NCI-H2107 treated with DMSO at 0.1 percent for 48 hours (cell line): ENCODE data around the gene ATXN1.

Source experiments
- DNase-seq: peaks from one replicate; lab custom pipeline; 2025; ENCODE audit not compliant: unreplicated experiment; lab: John Stamatoyannopoulos, UW

The ATXN1 gene

DNA sequence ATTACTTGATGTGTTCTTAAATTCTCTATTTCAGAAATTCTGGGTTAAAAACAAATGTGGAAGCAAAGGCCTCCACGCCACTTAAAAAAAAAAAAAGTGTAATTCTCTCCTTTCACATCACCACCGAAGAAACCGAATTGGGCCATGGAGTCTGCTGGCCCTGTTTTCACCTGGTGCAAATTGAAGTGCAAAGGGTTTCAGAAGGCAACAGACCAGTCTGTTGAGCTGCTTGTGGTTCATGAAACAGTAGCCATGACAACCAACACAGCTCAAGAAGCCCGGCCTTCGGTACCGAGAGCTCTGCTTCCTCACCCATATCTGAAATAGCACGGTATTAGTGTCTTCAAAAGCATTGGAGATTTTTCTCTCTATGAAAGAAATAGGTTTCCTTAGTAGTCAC lies 459.7 kb downstream of the ATXN1 start:
- no peak for DNase-seq

GRCh38 chr6:16299861-16300260 lies 461.4 kb downstream of the ATXN1 start:
- DNase-seq: no peak

GRCh38 chr6:16296061-16296670 lies 465.1 kb downstream of the ATXN1 start:
- no peak for DNase-seq

- no peak for DNase-seq
Observed at GRCh38 chr6:16295471-16295870, 465.8 kb downstream of the ATXN1 start.

DNA sequence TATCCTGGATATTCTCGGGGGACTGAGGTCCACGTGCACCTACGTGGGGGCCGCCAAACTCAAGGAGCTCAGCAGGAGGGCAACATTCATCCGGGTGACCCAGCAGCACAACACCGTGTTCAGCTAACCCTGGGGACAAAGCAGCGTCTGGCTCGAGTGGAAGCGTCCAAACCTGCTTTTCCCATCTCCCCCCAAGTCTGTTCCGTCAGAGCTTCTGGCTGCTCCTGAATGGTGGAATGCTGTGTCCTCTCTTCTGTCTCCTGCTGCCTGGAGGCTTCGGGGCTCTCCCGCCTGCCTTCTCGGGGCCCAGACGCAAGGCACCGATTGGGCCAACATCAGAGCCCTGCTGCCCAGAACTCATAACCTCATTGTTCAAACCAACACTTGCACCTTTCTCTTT lies 466.2 kb downstream of the ATXN1 start:
- DNase-seq: no peak

DNA sequence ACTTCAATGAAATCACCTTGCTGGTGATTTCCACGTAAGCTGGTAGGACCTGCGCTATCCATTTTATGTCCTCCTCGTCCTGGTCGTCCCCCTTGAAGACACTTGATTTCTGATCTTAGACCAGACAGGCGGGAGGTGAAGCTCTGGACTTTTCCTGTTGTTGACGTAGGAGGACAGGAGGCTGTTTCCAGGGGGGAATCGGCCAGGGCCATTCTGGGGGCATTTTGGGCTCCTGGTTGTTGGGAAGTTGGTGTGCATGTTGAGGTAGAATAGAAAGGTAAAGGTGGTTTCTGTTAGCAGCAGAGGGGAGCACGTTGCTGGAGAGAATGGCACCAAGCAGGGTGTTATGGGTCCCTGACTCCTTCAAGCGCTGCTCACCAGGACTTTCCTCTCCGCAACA lies 466.9 kb downstream of the ATXN1 start:
- DNase-seq: no peak

DNA sequence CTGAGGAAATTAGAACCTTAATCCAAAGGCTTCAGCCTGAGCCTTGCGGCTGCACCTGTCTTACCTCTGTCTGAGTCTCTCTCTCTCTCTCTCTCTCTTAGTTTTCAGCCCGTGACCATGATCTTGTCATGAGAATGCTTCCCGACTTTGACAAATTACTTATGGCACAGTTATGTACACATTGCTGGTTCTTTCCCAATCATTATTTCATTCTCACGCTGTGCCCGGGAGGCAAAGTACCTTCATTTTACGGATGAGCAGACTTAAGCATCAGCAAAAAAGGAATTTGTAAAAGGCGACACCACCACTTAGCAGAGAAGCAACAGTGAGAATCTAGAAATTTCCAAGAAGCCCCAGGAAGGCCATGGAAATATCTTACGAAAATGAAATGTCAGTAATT lies 468.3 kb downstream of the ATXN1 start:
- no peak for DNase-seq

- DNase-seq: no peak
Observed at GRCh38 chr6:16292432-16292831, 468.8 kb downstream of the ATXN1 start.

DNA sequence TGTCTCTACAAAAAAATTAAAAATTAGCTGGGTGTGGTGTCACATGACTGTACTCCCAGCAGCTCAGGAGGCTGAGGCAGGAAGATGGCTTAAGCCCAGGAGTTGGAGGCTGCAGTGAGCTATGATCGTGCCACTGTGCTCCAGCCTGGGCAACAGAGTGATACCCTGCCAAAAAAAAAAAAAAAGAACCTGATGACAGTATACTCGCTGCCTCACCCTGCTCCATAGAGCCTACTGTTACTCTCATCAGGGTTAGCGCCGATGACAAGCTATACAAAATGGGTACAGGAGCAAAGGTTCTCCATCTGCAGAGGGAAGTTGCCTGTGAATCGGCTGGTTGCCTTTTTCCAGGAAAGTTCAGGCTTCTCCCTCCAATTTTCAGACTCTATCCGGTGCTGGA lies 469.5 kb downstream of the ATXN1 start:
- DNase-seq: no peak

DNA sequence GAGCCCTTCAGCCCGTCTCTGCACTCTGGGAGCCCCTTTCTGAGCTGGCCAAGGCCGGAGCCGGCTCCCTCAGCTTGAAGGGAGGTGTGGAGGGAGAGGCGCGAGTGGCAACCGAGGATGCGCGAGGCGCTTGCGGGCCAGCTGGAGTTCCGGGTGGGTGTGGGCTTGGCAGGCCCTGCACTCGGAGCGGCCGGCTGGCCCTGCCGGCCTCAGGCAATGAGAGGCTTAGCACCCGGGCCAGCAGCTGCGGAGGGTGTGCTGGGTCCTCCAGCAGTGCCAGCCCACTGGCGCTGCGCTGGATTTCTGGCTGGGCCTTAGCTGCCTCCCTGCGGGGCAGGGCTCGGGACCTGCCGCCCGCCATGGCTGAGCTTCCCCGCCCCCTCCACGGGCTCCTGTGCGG lies 473.1 kb downstream of the ATXN1 start:
- no peak for DNase-seq

- DNase-seq: no peak
Observed at GRCh38 chr6:16286151-16286522, 475.1 kb downstream of the ATXN1 start.

DNA sequence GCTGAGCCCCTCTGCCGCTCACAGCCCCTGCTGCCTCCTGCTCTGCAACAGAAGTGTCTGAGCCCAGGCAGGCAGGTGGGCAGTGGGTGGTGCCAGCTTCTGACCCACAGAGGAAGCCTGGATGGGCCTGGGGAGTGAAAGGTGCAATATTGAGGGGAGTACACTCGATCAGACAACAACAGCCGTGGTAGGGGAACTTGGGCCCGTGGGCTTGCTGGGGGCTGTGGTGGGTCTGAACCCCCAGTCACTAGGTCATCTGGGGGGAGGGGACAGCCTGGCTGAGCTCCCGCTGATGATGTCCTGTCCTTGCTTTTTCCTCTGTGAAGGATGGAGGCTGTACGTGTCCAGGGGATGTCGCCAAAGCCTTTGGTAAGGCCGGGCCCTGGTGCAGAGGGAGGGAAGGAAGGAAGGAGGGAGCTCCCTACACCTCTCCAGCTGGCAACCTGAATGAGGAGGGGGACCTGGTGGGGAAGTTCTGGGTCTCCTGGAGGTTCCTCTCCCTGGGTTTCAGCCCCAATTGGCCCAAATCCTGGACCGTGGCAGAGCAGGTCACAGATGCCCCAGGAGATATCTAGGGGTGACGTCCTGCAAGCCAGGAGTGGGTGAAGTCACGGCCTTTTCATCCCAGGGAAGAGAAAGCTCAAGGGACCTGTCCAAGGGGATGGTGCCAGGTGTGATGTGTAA lies 475.7 kb downstream of the ATXN1 start:
- DNase-seq: no peak

DNA sequence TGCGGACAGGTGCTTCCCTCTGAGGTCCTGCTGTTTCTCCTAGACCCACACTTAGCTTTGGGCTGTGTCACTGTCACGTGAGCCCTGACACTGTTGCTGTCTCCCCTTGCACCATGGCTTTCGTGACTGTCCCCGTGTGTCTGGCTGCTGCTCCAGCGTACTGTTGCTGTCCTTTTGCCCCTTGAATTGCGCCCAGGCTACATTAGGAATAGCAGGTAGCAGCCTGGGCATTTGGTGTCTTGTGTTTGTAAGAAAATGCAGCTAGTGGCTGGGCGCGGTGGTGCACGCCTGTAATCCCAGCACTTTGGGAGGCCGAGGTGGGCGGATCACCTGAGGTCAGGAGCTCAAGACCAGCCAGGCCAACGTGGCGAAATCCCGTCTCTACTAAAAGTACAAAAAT lies 476.8 kb downstream of the ATXN1 start:
- no peak for DNase-seq

- no peak for DNase-seq
Observed at GRCh38 chr6:16282370-16282769, 478.9 kb downstream of the ATXN1 start.

DNA sequence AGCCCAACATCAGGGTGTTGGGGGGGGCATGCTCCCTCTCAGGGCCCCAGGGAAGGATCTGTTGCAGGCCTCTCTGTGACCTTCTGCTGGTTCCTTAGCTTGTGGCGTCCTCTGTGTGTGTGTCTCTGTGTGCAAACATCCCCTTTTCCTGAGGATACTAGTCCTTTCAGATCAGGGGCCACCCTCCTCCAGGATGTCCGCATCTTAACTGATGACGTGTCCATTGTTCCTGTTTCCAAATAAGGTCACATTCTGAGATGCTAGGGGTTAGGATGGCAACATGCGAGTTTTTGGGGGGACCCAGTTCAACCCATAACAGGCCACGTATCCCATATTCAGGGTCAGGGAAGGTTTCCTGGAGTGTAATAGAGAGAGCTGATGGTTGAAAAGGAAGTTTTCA lies 482.0 kb downstream of the ATXN1 start:
- no peak for DNase-seq

DNA sequence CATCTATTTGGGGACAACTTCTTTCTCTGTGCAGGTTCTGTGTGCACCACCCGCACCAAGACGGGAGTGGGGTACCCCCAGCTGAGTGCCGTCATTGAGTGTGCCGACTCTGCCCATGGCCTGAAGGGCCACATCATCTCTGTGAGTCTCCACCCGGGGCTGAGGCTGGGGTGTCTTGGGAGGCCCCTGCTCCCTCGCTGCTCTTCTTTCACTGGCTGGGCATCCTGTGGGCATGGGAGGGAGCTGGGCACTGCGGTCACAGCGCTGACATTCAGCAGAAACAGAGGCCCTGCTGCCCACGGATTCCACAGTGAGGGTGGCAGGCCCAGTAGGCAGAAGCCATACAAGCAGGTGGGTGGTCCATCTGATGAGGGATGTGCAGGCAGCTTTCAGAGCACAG lies 482.5 kb downstream of the ATXN1 start:
- no peak for DNase-seq

DNA sequence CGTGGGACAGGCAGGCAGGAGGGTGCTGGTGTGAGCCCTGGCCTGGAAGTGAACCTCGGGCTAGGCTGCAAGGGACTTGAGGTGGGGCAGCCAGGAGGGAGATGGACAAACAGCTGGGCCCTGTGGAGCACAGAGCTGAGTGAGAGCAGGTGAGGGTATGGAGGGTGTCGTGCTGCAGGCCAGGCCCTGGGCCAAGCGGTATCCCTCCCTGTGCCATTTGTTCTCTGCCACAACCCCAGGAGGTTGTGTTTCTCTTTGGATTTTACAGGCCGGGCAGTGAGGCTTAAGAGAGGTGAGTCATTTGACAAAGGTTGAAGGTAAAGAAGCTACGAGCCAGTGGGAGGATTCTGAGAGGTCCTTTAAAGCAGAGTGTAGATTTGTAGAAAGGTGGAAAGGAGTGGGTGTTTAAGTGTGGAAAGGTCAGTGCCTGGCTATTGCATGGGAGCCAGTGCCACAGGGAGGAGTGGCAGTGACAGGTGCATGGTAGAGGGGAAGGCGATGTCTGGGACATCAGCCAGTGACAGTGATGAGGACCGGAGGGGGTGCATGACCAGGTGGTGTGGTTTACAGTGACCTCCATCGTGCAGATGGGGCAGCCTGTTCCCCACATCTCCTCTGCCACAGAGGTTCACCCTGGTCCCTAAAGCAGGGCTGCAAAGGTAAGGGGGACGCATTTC lies 483.1 kb downstream of the ATXN1 start:
- no peak for DNase-seq

- DNase-seq: peak; percentile 14
Observed at GRCh38 chr6:16277101-16277981, 483.9 kb downstream of the ATXN1 start.

GRCh38 chr6:16274885-16275589 lies 486.2 kb downstream of the ATXN1 start:
- no peak for DNase-seq

DNA sequence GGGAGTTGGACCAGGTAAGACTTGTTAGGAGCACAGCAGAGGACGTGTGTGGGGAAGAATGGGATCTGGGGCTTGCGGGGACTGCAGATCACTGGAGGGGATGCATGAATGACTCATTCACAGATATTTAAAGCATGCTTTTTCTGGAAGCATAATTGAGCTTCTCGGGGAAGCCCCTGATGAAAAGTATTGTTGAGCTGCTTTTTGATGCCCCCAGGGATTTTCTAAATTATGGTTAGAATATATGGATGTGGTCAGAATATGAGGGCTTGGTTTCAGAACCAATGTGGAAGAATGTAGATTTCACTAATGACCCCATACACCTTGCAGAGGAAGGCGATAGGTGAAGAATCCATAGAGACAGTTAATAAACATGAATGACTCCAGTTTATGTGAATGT lies 486.8 kb downstream of the ATXN1 start:
- no peak for DNase-seq

DNA sequence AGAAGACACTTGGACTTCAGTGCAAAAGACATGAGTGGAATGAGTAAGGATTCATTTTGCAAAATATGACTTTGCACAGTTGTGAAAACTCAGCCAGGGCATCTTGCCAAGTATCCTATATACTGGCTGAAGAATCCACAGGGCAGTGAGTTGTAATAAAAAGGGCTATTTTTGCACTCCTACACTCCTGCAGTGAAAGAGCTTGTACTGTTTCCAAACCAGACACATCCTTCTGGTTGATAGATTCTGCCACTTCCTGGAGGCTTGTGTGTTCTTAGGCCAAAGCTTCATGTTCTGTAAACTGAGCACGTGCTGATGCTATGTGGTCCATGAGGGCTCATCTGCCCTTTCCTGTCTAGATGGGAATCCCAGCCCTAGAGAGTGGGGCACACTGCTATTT lies 488.0 kb downstream of the ATXN1 start:
- DNase-seq: no peak
